Cardiac muscle cell (in vitro differentiated cells and primary cell): Measurements from ENCODE around the gene SF3A2. TPM values are rescaled to one million over a fixed set of nuclear protein-coding genes. Genes with fewer than 3 reads are reported as not detected.

Source experiments
- DNase-seq, 2 donors: peaks; one replicate each; pipeline versions ENCODE4 v3.0.0 to v3.0.0-alpha.2; 2010 to 2017; ENCODE audit warnings: low read depth in 1 of 2, low spot score in 1 of 2
- H3K27ac ChIP-seq: fragments of 200-600 bp; sonication (generic); 2 replicates; pipeline ENCODE4 v1.5.1; 2016
- H3K27me3 ChIP-seq: fragments of 200-600 bp; sonication (generic); 2 replicates; pipeline ENCODE4 v1.6.0; 2016; ENCODE audit warnings: control low read depth
- H3K36me3 ChIP-seq: fragments of 200-600 bp; sonication (generic); 2 replicates; pipeline ENCODE4 v1.5.1; 2016; ENCODE audit warnings: control low read depth
- H3K4me1 ChIP-seq: fragments of 200-600 bp; sonication (generic); 2 replicates; pipeline ENCODE4 v1.8.1; 2017; ENCODE audit warnings: low read depth, mild to moderate bottlenecking, mixed run types
- H3K4me3 ChIP-seq: fragments of 200-600 bp; sonication (generic); 2 replicates; pipeline ENCODE4 v1.5.1; 2016; ENCODE audit warnings: mild to moderate bottlenecking
- H3K9me3 ChIP-seq: fragments of 200-600 bp; sonication (generic); 2 replicates; pipeline ENCODE4 v1.5.1; 2017; ENCODE audit warnings: low read depth, mild to moderate bottlenecking, control low read depth
- polyA plus RNA-seq: library from polyadenylated mRNA; unstranded; fragments of >200 nt; fragmentation: Nextera tagmentation; extraction: Ambion mirVana; gene quantifications from 2 replicates; pipeline ENCODE4 v1.2.1, GENCODE V29; 2016
- total RNA-seq: library from RNA; depleted of rRNA; stranded (reverse); fragments of >200 nt; gene quantifications from 2 replicates; pipeline ENCODE4 v1.2.3, GENCODE V29; 2016
- TF ChIP-seq, protein P1 (sequence below): IDR thresholded peaks from 2 replicates; pipeline ENCODE4 v1.5.1; 2012; ENCODE audit warnings: low read depth, mild to moderate bottlenecking, low read length

SF3A2 gene
- total and polyA plus RNA-seq, 2 experiments from 2014 or later, result 60.6 to 111 TPM

DNA sequence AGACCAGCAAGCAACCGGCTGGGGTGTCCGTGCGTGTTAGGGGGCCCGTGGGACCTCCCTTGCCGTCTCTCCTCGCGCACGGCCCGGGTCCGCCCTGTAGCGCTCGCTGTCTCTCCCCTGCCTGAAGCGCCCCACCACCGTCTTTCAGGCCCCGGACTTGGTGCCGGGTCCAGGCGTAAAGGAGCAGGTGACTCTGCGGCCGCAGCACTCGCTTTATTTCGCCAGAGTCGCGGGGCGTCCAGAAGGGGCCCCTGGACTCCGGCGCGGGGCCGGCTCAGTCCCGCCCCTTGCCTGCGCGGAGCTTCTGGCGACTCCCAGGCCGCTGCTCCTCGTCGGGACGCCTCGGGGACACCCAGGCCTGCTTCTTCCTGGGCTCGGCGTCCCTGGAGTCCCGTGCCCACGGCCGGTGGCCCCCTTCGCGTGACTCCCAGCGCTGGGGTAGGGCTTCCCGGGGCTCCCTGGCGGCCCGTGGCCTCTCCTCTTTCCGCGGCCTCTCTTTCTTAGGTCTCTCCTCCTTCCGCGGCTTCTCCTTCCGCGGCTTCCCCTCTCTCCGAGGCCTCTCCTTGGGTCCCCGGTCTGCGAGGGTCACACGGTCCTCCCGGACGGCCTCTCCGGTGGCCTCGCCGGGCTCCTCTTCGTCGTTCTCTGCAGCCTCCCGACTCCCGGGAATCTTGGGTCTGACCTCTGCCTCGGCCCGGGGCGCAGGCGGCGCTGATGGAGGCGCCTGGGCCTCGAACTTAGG is 15.6 kb downstream of the SF3A2 start:
- Histone ChIP-seq H3K36me3 (peaks cover 7% of the 10 kb centered on the region), H3K9me3 (no peaks in the 10 kb centered on the region), H3K27me3 (peaks cover 24% of the 10 kb centered on the region), H3K4me3 (no peak overlapping the region), H3K4me1 (peaks cover 3% of the 10 kb centered on the region), H3K27ac (no peak overlapping the region)
- DNase-seq, result no peak
- TF ChIP-seq, protein P1, sequence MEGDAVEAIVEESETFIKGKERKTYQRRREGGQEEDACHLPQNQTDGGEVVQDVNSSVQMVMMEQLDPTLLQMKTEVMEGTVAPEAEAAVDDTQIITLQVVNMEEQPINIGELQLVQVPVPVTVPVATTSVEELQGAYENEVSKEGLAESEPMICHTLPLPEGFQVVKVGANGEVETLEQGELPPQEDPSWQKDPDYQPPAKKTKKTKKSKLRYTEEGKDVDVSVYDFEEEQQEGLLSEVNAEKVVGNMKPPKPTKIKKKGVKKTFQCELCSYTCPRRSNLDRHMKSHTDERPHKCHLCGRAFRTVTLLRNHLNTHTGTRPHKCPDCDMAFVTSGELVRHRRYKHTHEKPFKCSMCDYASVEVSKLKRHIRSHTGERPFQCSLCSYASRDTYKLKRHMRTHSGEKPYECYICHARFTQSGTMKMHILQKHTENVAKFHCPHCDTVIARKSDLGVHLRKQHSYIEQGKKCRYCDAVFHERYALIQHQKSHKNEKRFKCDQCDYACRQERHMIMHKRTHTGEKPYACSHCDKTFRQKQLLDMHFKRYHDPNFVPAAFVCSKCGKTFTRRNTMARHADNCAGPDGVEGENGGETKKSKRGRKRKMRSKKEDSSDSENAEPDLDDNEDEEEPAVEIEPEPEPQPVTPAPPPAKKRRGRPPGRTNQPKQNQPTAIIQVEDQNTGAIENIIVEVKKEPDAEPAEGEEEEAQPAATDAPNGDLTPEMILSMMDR, result no peak

- peaks cover 3% of the 10 kb centered on the region for H3K4me1 ChIP-seq
- DNase-seq, result no peak
- no peak overlapping the region for H3K4me3 ChIP-seq
- H3K27ac ChIP-seq, result no peak overlapping the region
- H3K36me3 ChIP-seq, result peaks cover 3% of the 10 kb centered on the region
- H3K27me3 ChIP-seq, result peaks cover 24% of the 10 kb centered on the region
- TF ChIP-seq, protein P1, result no peak
- H3K9me3 ChIP-seq, result no peaks in the 10 kb centered on the region
Observed at GRCh38 chr19:2252797-2253105, 16.1 kb downstream of the SF3A2 start.

GRCh38 chr19:2253106-2254063 is 16.8 kb downstream of the SF3A2 start:
- H3K9me3 ChIP-seq, result no peaks in the 10 kb centered on the region
- peak in 1 of 2 donors; percentile 59 for DNase-seq
- H3K4me1 ChIP-seq, result peaks cover 3% of the 10 kb centered on the region
- peak overlapping the region; percentile 22 for H3K4me3 ChIP-seq
- no peak overlapping the region for H3K27ac ChIP-seq
- no peaks in the 10 kb centered on the region for H3K36me3 ChIP-seq
- peaks cover 24% of the 10 kb centered on the region for H3K27me3 ChIP-seq
- TF ChIP-seq, protein P1, result peak; percentile 19

- peaks cover 3% of the 10 kb centered on the region for H3K4me1 ChIP-seq
- H3K4me3 ChIP-seq, result no peak overlapping the region
- TF ChIP-seq, protein P1, result peak; percentile 66
Observed at GRCh38 chr19:2254064-2254872, 17.6 kb downstream of the SF3A2 start.

More at GRCh38 chr19:2254064-2254872, 17.6 kb downstream of the SF3A2 start:
- Histone ChIP-seq H3K9me3 (no peaks in the 10 kb centered on the region), H3K27me3 (peaks cover 24% of the 10 kb centered on the region), H3K36me3 (no peaks in the 10 kb centered on the region), H3K27ac (no peak overlapping the region)
- peak; percentile 59 to 76 for DNase-seq
